Sigmoid colon (tissue), 4 donors: ENCODE results near the gene SPTBN4.

Experiments
- EP300 ChIP-seq, 4 donors: sonication (generic); formaldehyde crosslinking; IDR thresholded peaks; one replicate each; pipeline ENCODE4 v1.6.1; 2017; ENCODE audit warnings: antibody characterized with exemption in 4 of 4
- POLR2A ChIP-seq, 2 donors: fragments of 450-650 bp; IDR thresholded peaks; one replicate each; pipeline ENCODE4 v1.6.1; 2016; ENCODE audit warnings: antibody characterized with exemption in 2 of 2, mild to moderate bottlenecking in 2 of 2, moderate library complexity in 2 of 2
- POLR2AphosphoS5 ChIP-seq, 4 donors: sonication (generic); formaldehyde crosslinking; IDR thresholded peaks; one replicate each; pipeline ENCODE4 v1.6.1; 2017; ENCODE audit warnings: antibody characterized with exemption in 4 of 4
- TF ChIP-seq, protein P1 (sequence below), 4 experiments: fragments of 450-650 bp in 3 of 4; fragments of 200-600 bp in 1 of 4; IDR thresholded peaks; one replicate each; pipeline ENCODE4 v1.5.1; 2016 to 2019; ENCODE audit warnings: antibody characterized with exemption in 4 of 4, mild to moderate bottlenecking in 3 of 4, moderate library complexity in 2 of 4

DNA sequence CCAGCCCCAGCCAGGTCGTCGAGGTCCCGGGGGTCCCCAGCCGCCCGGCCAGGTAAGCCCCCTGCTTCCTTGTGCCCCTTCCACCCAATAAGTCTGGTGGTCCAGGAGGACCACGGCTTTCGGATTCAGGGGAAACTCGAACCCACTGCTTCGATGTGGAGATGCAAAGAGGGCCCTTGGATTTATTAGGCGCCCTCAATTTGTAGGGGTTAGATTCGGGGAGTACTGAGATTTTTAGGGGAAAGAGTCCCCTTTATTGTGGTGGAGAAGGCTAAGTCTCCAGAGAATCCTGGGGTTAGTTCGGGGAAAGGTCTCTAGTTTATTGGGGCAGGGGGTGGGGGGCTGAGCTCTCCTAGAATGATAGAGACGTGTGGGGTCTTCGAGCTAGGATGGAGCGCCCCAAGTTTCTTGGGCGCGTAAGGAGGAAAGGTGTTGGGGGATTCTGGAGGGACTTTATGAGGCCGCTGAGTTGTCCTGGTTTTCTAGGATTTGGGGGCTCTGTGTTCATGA is 130.6 kb downstream of the SPTBN4 start:
- TF ChIP-seq, protein P1, sequence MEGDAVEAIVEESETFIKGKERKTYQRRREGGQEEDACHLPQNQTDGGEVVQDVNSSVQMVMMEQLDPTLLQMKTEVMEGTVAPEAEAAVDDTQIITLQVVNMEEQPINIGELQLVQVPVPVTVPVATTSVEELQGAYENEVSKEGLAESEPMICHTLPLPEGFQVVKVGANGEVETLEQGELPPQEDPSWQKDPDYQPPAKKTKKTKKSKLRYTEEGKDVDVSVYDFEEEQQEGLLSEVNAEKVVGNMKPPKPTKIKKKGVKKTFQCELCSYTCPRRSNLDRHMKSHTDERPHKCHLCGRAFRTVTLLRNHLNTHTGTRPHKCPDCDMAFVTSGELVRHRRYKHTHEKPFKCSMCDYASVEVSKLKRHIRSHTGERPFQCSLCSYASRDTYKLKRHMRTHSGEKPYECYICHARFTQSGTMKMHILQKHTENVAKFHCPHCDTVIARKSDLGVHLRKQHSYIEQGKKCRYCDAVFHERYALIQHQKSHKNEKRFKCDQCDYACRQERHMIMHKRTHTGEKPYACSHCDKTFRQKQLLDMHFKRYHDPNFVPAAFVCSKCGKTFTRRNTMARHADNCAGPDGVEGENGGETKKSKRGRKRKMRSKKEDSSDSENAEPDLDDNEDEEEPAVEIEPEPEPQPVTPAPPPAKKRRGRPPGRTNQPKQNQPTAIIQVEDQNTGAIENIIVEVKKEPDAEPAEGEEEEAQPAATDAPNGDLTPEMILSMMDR (IDR thresholded peaks at IDR 0.05) = no peak
- TF ChIP-seq POLR2A (IDR thresholded peaks at IDR 0.05) (no peak), EP300 (IDR thresholded peaks at IDR 0.05) (no peak), POLR2AphosphoS5 (IDR thresholded peaks at IDR 0.05) (no peak)
